Stomach (tissue), 4 donors: ENCODE data around the gene PHACTR3.

ENCODE experiments used
- POLR2A ChIP-seq, 4 donors: fragments of 450-650 bp; IDR thresholded peaks; one replicate each; pipeline ENCODE4 v1.6.1; 2016; ENCODE audit warnings: antibody characterized with exemption in 4 of 4, control low read depth in 2 of 4, mild to moderate bottlenecking in 1 of 4, moderate library complexity in 1 of 4
- POLR2AphosphoS5 ChIP-seq, 3 donors: sonication (generic); formaldehyde crosslinking; IDR thresholded peaks; one replicate each; pipeline ENCODE4 v1.6.1; 2016; ENCODE audit warnings: antibody characterized with exemption in 3 of 3
- TF ChIP-seq, protein P1 (sequence below), 7 experiments: fragments of 450-650 bp in 4 of 7; fragments of 200-600 bp in 3 of 7; sonication (generic) in 3 of 7; IDR thresholded peaks; one replicate each; pipeline ENCODE4 v1.5.1; 2016 to 2019; ENCODE audit warnings: antibody characterized with exemption in 7 of 7, control low read depth in 2 of 7, mild to moderate bottlenecking in 1 of 7

DNA sequence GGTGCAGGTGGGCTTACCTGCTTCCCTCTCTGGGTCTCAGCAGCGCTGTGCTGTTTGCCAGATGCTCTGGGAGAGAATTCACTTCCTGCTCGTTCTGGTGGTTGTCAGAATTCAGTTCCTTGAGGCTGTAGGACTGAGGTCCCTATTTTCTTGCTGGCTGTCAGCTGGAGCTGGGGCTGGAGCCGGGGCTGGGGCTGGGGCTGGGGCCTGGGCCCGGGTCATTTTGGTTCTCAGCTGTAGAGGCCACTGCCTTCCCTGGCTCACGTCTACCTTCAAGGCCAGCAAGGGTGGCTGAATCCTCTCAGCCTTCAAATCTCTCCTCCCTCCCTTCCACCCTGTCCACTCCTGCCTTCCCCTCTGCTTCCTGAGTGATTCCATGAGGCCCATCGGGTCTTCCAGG lies 16.8 kb upstream of the PHACTR3 start:
- TF ChIP-seq, protein P1, sequence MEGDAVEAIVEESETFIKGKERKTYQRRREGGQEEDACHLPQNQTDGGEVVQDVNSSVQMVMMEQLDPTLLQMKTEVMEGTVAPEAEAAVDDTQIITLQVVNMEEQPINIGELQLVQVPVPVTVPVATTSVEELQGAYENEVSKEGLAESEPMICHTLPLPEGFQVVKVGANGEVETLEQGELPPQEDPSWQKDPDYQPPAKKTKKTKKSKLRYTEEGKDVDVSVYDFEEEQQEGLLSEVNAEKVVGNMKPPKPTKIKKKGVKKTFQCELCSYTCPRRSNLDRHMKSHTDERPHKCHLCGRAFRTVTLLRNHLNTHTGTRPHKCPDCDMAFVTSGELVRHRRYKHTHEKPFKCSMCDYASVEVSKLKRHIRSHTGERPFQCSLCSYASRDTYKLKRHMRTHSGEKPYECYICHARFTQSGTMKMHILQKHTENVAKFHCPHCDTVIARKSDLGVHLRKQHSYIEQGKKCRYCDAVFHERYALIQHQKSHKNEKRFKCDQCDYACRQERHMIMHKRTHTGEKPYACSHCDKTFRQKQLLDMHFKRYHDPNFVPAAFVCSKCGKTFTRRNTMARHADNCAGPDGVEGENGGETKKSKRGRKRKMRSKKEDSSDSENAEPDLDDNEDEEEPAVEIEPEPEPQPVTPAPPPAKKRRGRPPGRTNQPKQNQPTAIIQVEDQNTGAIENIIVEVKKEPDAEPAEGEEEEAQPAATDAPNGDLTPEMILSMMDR (IDR thresholded peaks at IDR 0.05) = no peak
- TF ChIP-seq POLR2A (IDR thresholded peaks at IDR 0.05) (no peak), POLR2AphosphoS5 (IDR thresholded peaks at IDR 0.05) (no peak)
